Kidney tubule cell (primary cell): ENCODE measurements around the gene OR11H6.

ENCODE experiments used
- DNase-seq: peaks from one replicate; pipeline ENCODE4 v3.0.0-alpha.2; 2018; ENCODE audit warnings: low spot score

OR11H6 gene

DNA sequence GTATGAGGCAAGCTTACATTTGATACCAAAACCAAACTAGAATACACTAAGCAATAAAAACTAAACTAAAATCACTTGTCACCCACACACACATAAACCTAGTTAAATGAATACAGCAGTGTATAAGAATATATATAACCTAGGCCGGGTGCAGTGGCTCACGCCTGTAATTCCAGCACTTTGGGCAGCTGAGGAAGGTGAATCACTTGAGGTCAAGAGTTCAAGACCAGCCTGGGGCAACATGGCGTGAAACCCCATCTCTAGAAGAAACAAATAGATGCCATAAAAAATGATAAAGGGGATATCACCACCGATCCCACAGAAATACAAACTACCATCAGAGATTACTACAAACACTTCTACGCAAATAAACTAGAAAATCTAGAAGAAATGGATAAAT, 40.9 kb downstream of the OR11H6 start:
- peak; percentile 17 for DNase-seq

DNA sequence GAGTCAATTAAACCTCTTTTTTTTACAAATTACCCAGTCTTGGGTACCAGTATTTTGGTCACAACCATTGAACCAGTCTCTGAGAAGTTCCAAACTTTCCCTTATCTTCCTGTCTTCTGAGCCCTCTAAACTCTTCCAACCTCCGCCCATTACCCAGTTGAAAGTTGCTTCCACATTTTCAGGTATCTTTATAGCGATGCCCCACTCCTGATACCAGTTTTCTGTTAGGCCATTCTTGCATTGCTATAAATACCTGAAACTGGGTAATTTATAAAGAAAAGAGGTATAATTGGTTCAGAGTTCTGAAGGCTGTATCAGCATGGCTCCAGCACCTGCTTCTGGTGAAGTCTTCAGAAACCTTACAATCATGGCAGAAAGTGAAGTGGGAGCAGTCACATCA, 50.6 kb downstream of the OR11H6 start:
- no peak for DNase-seq
